HG02973 (cell line): ENCODE results near the gene TMEM191C.
"Not testable (repeated sequence)": the region's sequence is repeated elsewhere in the genome, so short reads cannot be mapped to it uniquely, and the experiment has no call there.

Experiments used
- ATAC-seq: cut with Tn5 transposase; IDR thresholded peaks from one replicate; pipeline ENCODE4 v1.9.1; 2021; ENCODE audit warnings: moderate library complexity; ENCODE audit not compliant: unreplicated experiment

The TMEM191C gene

DNA sequence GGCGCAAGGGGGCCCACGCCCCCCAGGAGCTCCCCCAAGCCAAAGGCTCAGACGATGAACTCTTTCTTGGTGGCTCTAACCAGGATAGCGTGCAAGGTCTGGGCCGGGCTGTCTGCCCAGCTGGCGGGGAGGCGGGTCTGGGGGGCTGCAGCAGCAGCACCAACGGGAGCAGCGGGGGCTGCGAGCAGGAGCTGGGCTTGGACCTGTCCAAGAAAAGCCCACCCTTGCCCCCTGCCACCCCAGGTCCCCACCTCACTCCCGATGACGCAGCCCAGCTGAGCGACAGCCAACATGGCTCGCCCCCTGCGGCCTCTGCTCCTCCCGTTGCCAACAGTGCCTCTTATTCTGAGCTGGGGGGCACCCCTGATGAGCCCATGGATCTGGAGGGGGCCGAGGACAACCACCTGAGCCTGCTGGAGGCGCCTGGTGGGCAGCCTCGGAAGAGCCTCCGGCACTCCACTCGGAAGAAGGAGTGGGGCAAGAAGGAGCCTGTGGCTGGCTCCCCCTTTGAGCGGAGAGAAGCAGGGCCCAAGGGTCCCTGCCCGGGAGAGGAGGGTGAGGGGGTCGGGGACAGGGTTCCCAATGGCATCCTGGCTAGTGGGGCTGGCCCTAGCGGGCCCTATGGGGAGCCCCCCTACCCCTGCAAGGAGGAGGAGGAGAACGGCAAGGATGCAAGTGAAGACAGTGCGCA lies 21.6 kb upstream of the TMEM191C start:
- ATAC-seq, result no peak

DNA sequence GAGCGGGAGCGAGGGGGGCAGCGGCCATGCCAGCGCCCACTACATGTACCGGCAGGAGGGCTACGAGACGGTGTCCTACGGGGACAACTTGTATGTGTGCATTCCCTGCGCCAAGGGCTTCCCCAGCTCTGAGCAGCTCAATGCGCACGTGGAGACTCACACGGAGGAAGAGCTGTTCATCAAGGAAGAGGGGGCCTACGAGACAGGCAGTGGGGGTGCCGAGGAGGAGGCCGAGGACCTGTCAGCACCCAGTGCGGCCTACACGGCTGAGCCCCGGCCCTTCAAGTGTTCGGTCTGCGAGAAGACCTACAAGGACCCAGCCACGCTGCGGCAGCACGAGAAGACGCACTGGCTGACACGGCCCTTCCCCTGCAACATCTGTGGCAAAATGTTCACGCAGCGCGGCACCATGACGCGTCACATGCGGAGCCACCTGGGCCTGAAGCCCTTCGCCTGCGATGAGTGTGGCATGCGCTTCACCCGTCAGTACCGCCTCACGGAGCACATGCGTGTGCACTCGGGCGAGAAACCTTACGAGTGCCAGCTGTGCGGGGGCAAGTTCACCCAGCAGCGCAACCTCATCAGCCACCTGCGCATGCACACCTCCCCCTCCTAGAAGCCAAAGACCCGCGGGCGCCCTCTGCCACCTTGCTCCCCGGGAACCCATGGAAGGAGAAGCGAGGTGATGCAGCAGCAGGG lies 20.9 kb upstream of the TMEM191C start:
- no peak for ATAC-seq

DNA sequence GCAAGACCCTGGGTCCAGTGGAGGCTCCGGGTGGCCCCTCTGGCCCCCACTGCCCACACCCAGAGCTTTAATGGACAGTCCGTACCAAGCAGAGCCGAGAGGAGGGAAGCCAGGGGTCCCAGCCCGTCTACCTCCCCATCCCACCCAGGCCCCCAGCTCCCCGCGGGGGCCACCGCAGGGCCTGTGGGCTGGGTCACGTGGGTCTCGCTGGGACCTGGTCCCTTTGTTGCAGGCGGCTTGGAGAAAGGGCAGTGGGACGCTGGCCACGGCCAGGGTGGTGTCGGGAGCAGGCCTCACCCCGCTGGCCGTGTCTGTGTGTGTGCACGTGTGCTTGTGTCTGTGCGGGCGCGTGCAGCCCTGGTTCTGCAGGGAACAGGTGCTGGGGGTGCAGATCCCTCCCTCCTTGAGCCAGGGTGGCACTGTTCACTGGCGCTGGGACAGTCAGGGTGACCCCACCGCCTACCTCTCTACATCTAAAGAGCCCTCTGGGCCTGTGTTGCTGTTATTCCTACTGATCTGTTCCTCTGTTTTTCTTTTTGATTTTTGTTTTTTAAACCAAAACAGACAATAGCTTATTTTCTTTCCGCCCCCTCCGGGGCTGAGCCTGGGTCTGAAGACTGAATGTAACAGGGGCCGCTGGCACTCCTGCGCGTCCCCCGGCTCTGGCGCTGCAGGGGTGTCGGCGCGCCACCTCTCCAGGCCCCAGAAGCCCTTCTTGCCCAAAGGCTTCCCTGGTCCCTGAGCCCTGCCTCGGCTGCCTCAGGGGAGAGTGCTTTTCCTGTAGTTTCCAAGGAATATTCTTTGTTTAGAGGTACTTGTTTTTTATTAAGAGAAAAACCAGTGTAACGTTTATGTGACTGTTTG lies 20.1 kb upstream of the TMEM191C start:
- ATAC-seq, result no peak

- no peak for ATAC-seq
These were observed 19.3 kb upstream of the TMEM191C start for GRCh38 chr22:21447694-21448402.

GRCh38 chr22:21448627-21449416 lies 18.4 kb upstream of the TMEM191C start:
- ATAC-seq, result no peak

GRCh38 chr22:21449531-21450319 lies 17.5 kb upstream of the TMEM191C start:
- no peak for ATAC-seq

GRCh38 chr22:21450320-21450831 lies 16.8 kb upstream of the TMEM191C start:
- no peak for ATAC-seq

- ATAC-seq, result no peak
These were observed 16.3 kb upstream of the TMEM191C start for GRCh38 chr22:21450858-21451353.

DNA sequence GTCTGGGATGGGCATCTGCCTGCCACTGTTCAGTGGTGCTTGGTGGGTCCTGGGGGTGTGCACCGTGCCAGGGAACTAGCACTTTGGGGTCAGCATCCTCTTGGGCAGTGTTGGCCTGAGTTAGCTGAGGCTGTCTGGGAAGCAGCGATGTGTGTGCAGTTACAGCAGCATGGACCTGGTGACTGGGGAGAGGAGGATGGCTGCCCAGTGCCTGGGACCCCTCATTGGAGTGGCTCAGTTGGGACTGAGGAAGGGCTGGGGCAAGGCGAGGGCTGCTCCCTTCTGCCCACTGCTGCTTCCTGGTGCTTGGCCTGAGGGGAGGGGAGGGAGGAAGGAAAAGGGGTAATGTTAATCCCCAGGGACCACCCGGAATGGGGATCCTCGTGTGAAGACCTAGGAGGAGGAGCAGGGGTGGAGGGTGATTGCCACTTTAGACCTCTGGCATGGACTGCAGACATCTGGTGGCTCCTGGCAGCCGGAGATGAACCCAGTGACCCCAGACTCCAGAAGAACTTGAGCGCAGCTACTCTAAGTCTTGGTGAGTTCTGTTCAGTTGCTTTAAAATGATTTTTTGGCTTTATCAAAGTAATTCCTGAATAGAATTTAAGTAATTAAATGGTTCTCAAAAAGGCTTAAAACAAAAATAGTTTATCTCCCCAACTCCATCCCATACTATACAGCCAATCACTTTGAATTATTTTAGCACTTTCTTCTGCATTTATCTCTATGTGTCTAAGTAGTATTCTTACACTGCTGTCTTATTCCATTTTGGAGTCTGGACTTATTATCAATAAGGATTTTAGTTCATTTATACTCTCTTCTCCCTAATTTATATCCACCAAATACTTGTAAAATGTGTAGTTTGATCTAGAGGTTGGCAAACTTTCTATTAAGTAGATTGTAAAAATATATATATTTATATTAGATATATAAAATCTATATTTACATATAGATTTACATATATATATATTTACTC lies 15.4 kb upstream of the TMEM191C start:
- ATAC-seq, result no peak

GRCh38 chr22:21452666-21453065 lies 14.5 kb upstream of the TMEM191C start:
- not testable (repeated sequence) for ATAC-seq

DNA sequence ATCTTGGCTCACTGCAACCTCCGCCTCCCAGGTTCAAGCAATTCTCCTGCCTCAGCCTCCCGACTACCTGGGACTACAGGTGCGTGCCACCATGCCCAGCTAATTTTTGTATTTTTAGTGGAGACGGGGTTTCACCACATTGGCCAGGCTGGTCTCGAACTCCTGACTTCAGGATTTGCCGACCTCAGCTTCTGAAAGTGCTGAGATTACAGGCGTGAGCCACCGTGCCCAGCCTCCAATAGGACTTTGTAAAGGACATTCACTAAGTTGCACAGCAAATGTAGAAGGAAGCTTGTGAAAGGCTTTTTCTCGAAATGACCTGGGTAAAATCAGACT lies 12.2 kb upstream of the TMEM191C start:
- not testable (repeated sequence) for ATAC-seq

- ATAC-seq, result no peak
These were observed 11.7 kb upstream of the TMEM191C start for GRCh38 chr22:21455334-21456089.

DNA sequence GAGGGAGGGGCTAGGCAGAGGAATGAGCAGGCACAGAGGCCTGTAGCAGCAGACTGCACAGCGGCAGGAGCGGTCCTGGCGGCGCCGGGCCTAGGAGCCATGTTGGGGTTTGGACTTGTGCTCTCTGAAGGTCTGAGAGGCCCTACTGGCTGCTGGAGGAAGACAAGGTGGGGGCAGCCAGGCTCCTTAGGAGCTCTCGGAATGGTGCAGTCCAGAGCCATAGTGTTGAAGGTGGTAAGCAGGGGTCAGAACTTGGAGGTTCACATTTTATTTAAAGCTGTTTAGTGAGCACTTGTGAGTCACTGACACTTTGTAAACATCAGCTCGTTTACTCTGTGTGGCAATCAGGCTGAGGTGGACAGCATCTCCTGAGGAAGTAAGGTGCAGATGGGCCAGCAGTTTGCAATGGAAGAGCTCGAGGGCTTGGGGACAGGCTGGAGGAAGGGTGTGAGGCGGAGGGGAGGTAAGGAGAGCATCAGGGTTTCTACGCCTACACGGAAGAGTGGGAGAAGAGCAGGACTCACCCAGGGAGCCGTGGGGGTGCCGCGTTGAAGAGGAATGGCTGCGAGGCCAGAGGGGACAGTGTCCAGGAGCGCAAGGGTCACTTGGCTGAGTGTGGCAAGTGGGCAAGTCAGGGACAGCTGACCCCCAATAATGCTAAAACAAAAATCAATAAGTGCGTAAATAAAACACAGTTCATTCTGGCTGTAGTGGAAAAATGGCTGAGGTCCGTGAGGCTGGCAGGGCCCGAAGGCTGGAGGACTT lies 10.0 kb upstream of the TMEM191C start:
- ATAC-seq, result no peak

DNA sequence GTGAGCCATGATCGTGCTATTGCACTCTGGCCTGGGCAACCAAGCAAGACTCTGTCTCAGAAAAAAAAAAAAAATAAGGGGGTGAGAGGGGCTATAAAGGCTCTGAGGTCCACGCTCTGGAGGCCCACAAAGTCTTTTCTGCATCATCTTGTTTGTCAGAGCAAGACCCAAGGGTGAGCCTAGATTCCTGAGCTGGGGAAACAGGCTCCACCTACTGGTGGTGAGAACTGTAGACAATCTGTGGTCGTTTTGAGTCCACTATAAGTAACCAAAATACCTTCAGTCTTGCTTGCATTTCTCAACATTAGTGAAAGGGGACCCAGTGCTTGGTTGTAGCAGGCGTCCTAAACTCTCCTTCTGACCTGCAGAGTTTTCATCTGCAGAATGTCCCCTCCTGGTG lies 4.5 kb upstream of the TMEM191C start:
- not testable (repeated sequence) for ATAC-seq

DNA sequence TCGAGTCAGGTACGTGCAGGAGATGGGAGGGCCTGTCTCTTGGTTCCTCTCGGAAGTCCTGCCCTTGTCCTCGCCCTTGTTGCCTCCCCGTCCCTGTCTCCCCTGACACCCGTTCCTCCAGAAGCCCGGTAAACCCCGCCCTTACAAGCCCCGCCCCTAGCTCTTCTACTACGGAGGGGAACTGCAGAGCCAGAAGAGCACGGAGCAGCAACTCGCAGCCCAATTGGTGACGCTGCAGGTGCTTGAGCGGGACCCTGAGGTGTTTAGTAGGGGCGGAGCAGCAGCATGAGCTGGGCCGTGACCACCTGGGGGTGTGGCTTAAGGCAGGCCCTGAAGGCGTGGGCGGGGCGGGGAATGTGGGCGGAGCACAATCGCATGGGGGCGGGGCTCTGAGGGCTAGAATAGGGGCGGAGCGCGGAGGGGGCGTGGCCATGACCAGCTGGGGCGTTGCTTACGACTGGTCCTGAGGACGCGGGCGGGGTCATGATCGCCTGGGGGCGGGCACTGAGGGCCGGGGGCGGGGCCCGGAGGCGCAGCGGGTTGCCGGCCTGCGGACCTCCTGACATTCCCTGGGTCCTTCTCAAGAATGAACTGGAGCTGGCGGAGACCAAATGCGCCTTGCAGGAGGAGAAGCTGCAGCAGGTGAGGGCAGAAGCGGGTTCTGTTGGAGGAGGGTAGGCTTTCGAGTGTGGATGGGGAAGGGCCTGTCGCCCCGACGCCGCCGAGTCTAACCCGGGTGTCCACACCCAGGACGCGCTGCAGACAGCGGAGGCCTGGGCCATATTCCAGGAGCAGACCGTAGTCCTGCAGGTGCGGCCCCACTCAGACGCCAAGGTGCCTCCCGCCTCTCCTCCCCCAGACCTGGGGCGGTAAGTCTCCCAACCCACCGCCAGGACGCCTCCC lies 1.3 kb downstream of the TMEM191C start:
- peak; percentile 76 for ATAC-seq
